Stimulated activated CD4-positive, alpha-beta T cell treated with anti-CD3 and anti-CD28 coated beads, TNF-alpha, amount 100 ng/mL, for 4 hours (primary cell): ENCODE results near the gene PHLPP1.
"Not testable (repeated sequence)": the region's sequence is repeated elsewhere in the genome, so short reads cannot be mapped to it uniquely, and the experiment has no call there.

Experiments used
- DNase-seq, 3 experiments: peaks; one replicate each; pipeline ENCODE4 v3.0.0-alpha.2; 2020; ENCODE audit warnings: low read depth in 3 of 3

Gene PHLPP1

DNA sequence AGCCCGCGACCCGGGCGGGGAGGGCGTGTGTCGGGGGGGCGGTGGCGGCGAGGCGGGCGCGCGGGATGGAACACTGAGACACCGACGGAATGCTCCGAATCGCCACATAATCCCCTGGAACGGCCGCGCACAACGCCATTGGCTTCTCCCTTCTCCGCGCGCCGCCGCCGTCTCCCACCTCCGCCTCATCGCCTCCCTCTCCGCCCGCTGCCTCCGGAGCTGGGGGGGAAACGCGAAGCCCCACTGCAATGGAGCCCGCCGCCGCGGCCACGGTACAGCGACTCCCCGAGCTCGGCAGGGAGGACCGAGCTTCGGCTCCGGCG, at the start of gene PHLPP1:
PHLPP1 (plus strand) TSS at position 106 of the 323 bp plus-strand sequence; CDS start at position 249, 143 bp downstream.
- no peak for DNase-seq

DNA sequence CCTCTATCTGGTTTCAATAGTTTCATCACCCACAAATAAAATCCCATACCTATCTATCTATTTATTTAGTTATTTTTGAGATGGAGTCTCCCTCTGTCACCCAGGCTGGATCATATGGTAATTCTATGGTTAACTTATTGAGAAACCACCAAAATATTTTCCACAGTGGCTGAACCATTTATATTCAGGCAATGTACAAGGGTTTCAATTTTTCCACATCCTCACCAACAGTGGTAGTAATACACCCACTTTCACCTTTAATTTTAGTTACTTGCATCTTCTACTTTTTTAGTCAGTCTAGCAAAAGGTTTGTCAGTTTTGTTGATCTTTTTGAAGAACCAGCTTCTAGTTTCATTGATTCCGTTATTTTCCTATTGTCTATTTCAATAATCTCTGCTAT, 46.1 kb upstream of the PHLPP1 start:
- DNase-seq = no peak

DNA sequence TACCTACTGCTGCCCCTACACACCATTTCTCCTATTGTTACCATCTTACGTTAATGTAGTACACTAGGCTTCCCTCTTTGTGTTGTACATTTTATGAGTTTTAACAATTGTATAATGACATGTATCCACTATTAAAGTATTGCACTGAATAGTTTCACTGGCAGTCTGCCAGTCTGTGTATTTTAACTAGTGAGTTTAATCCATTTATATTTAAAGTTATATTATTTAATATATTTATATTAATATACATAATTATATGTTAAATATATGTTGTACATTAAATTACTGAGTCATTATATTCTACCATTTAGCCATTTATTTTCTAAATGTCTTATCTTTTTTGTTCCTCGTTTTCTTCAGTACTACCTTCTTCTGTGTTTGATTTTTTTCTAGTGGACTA, 44.8 kb upstream of the PHLPP1 start:
- no peak for DNase-seq

DNA sequence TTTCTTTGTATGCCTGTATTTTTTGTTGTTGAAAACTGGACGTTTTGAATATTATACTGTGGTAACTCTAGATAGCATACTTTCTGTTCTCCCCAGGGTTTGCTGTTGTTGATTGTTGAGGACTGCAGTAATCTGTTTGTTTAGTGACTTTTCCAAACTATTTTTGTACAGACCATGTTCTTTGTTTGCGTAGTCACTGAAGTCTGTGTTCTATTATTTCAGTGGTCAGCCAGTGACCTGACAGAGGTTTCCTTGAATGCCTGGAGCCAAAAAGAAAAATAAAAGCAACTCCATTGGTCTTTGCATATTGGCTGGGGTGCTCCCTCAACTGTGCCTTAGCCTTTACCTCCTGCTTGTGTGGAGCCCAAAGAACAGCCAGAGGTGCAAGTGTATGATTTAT, 42.7 kb upstream of the PHLPP1 start:
- DNase-seq = no peak

DNA sequence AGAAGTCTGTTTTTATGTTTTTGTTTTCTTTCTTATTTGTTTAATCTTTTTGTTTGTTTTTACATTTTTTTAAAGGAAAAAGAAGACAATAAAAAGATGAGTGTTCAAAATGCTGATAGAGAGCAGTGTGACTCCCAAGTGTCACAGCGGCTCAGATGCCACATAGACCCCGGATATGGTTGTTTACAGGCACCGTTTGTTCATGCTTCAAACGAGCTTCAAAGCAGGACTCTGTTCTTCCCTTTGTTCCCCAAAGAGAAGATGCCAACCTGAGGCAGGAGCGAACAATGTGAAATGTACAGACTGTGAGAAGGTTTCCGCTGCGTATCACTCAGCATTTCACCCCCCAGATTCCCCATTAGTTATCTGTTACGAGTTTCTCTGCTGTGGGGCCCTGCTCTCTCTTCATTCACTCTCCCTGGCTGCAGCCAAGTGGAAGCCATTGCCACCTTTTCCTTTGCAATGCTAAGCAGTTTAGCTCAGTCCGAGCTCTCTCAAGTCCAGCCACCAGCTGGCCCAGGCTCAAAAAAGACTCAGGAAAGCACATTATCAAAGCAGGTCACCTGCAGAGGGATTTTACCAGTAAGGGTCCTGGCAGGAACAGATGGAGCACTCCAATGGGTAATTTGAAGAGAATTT, 36.4 kb upstream of the PHLPP1 start:
- no peak for DNase-seq

DNA sequence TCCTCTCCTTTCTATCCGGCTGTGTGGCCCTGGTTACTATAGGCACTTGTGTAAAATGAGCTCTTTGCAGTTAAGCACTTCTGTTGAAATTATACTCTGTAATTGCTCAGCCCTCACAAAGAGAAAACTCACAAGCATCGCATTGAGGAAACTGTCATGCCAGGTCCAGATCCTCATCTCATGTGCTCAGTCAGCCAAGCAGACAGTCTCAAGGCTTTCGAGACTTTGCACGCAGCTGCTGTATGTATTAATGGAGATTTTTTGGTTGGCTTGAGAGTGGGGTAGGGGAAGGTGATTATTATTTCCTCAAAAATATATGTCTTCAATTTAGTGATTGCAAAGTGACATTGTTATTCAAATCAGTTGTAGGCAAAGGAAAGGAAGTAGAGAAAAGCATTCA, 33.0 kb upstream of the PHLPP1 start:
- no peak for DNase-seq

DNA sequence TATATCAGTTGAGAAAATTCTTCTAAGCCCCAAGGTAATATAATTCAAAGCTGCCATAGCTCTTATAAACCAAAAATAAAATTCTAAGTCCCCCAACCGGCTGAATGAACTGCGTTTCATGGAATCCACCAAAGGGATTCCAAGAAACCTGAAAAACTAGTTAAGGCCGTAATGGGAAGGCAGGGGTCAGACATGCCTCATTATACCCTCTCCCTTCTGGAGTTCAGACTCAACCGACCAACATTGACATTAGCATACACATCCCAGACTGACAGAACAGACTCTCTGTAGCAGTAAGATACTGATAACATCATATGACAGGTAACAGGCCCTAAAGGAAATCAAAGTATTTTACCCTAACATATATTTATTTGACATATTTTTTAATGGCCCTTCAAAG, 31.4 kb upstream of the PHLPP1 start:
- no peak for DNase-seq

DNA sequence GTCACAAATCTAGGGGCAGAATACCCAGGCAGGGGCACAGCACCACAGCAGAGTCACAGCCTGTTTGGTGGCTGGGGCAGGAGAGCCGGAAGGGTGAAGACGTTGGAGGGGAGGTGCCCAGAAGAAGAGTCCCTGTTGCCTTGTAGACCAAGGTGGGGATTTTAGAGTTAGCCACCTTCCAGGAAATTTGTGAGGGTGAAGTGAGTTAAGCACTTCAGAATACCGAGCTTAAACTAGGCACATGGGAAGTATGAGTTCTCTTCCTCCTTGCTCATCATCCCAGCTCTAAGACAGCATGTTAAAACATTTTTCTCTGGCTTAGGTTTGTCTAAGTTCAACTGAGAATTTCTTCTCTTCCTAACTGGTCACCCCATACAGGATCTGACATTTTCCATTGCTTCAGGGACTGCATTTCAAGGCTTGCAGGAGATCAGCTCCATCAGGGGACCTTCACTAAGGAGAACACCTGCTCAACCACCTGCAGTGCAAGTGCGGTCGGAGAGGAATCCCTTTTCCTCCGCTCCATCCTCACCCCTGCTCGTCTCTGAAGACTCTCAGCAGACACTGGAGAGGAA, 26.5 kb upstream of the PHLPP1 start:
- DNase-seq = no peak

DNA sequence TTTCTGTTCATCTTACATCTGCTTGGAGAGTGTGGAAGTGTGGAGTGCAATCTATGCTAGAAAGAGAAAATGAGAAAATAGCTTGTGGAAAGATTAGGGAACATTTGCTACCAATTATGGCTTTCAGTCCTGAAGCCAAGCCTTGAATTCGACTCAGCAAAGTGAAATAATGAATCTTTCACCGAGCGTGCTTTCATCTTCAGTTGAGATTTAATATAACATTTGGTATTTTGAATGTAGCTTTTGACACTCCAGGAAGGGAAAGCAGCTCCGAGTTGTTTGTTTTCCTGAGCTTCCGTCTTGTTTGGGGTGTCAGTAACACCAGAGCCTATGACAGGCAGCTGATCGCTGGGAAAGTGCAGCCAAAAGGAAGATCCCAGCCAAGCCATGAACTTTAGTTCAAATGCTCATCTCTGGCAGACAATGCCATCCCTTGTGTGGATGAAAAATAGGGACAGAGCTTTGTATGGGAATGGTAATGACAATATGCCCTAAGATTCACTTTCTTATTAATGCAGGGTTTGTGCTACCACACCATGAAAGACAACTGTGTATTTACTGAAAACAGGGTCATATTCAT, 25.0 kb upstream of the PHLPP1 start:
- no peak for DNase-seq

DNA sequence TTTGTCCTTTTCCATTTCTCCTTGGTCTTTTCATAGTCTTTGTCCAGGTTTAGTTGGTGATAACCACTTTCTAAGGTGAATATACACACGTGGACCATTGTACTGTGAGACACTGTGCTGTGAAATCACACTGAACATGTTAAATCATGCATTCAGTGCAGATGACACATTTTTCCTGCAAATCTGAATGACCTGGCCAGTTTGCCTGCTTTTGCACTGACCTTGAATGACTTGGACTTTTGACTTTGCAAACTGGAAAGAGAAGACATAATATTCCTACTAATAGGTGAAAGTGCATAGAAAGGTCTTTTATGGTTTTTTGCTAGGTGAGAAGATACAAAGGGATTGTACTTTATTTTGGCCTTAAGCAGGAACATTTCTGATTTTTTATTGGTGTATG, 21.7 kb upstream of the PHLPP1 start:
- no peak for DNase-seq

DNA sequence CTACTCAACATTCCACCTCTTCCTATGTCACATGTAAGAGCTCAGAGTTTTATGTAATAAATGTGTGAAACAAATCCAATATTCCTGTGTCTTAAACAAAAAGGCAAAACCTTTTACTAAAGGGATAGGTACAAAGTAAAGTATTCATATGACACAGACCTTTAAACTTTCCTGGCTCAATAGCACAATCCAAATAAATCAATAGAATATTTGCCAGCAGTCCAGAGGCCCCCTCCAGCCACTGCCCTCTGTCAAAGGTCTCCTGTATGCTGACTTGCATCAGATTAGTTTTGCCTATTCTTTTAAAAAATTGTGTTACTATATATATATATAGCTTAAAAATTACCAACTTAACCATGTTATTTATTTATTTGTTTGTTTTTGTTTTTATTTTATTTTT, 17.7 kb upstream of the PHLPP1 start:
- no peak for DNase-seq

DNA sequence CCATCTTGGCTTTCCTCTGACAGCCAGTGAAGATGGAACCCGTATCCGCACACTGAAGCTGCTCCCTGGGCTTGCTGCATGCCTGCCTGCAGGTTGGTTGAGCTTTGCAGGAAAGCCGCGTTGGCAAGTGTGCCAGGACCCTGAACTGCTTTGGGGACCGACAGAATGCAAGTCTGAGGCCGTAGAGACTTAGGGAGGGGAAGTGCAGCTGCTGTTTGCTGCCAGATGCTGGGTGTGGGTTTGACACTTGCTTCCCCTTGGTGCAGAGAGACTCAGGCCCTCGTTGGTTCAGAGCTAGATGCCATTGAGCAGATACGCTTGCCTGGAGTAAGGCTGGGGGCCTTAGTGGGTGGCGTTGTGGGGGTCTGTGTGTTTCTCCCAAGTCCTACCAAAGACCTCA, 13.1 kb upstream of the PHLPP1 start:
- no peak for DNase-seq

DNA sequence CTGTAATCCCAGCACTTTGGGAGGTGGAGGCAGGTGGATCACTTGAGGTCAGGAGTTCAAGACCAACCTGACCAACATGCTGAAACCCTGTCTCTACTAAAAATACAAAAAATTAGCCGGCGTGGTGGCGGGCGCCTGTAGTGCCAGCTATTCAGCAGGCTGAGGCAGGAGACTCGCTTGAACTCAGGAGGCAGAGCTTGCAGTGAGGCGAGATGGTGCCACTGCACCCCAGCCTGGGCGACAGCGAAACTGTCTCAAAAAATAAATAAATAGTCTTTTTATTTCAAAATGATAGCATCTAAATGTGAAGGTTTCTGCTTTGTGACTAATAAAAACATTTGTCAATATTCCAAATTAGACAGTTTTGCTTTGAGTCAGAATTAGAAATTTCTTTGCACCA, 8.5 kb upstream of the PHLPP1 start:
- not testable (repeated sequence) for DNase-seq

DNA sequence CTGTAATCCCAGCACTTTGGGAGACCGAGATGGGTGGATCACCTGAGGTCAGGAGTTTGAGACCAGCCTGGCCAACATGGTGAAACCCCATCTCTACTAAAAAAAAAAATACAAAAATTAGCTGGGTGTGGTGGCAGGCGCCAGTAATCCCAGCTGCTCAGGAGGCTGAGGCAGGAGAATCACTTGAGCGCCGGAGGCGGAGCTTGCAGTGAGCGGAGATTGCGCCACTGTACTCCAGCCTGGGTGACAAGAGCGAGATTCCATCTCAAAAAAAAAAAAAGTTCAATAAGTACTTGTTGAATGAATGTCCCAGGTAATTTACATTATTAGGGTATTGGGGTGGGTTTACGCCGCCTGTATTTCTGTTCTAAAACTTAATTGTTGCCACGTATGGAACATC, 5.4 kb upstream of the PHLPP1 start:
- DNase-seq = not testable (repeated sequence)

DNA sequence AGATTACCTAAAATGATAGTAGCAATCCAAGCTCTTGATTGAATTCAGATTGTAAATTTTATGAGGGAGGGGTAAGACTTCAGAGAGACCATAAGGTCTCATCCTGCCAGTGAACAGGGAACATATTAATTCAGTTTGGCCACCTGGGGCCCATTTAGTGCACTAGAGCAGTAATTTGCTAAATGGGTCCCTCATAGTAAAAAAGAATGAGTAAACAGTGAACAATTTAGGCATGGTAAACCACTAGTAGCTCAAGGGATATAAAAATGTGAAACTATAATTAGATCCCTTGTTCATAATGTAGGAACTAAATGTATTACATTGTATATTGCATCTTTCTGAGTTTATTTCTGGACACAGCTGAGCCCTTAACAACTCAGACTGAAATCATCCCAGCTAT, 4.9 kb upstream of the PHLPP1 start:
- DNase-seq = no peak

DNA sequence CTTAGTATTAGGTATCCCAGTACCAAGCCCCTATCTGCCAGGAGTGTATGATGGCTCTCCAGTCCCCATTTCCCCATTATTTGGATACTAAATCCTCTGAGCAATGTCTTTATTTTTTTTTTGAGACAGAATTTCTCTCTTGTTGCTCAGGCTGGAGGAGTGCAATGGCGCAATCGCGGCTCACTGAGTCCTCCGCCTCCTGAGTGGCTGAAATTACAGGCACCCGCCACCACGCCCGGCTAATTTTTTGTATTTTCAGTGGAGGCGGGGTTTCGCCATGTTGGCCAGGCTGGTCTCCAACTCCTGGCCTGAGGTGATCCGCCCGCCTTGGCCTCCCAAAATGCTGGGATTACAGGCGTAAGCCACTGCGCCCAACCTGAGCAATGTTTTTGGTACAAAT, 3.6 kb upstream of the PHLPP1 start:
- DNase-seq = no peak

DNA sequence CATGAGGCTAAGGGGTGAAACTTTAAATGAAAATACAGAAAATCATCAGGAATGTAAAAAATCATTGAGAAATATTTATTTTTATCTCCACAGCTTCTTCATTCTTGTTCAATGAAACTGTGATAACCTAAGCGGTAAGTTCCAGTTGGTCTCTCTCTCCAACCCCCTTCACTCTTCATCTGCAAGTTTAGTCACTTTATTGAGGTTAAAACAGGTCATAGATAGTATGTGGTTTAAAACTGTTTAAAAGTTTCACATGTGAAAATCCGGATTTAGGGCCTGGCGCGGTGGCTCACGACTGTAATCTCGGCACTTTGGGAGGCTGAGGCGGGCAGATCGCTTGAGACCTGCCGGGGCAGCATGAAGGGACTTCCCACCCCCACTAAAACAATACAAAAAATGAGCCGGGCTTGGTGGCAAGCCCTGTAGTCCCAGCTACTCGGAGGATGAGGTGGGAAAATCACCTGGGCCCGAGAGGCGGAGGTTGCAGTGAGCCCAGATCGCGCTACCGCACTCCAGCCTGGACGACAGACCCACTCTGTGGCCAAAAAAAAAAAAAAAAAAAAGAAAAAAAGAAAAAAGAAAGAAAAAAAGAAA, 1.6 kb upstream of the PHLPP1 start:
- DNase-seq = no peak

DNA sequence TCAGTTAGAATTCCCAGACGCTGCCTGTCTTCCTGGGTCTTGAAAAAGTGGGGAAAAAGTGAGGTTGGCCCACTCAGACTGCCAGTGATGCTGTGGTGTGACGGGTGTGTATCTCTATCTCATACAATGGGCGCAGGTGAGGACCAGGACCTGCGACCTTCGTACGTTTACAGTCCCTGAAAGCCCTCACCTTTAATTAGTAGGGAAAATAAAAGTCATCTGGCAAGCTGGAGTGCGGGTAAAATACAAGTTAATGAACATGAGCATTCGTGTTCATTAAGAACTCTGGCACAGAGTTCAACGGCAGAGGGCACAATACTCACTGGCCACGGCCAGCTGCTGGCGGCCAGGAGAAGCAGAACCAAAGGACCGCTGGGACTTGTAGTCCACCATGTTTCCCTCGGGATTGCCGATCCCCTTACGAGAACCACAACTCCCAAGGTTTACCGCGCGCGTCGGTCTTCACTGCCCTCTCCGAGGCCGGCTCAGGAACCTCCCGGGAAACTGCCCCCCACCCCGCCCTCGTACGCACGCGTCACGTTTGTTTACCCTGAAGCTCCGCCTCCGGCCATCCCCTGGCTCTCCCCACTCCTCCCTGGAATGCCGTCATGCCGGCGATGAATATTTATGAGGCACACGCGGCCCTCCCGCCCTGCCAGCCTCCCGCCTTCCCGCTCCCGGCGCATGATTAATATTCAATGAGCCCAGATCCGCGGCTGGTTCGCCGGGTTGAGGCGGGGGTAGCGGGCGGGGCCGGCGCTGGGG, 488 bp upstream of the PHLPP1 start:
- peak; percentile 81 to 84 (median 82) for DNase-seq

DNA sequence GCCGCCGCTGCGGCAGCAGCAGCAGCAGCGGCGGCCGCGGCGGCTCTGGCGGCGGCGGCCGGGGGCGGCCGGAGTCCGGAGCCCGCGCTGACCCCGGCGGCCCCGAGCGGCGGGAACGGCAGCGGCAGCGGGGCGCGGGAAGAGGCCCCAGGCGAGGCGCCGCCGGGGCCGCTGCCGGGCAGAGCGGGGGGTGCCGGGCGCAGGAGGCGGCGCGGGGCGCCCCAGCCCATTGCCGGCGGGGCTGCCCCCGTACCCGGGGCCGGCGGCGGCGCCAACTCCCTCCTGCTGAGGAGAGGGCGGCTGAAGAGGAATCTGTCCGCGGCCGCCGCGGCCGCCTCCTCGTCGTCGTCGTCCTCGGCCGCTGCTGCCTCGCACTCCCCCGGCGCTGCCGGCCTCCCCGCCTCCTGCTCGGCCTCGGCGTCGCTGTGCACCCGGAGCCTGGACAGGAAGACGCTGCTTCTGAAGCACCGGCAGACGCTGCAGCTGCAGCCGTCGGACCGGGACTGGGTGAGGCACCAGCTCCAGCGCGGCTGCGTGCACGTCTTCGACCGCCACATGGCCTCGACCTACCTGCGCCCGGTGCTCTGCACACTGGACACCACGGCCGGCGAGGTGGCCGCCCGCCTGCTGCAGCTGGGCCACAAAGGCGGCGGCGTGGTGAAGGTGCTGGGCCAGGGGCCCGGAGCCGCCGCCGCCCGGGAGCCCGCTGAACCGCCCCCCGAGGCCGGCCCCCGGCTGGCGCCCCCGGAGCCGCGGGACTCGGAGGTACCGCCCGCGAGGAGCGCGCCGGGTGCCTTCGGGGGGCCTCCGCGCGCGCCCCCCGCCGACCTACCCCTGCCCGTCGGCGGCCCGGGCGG, 646 bp downstream of the PHLPP1 start:
- peak; percentile 9 to 36 (median 13) for DNase-seq

DNA sequence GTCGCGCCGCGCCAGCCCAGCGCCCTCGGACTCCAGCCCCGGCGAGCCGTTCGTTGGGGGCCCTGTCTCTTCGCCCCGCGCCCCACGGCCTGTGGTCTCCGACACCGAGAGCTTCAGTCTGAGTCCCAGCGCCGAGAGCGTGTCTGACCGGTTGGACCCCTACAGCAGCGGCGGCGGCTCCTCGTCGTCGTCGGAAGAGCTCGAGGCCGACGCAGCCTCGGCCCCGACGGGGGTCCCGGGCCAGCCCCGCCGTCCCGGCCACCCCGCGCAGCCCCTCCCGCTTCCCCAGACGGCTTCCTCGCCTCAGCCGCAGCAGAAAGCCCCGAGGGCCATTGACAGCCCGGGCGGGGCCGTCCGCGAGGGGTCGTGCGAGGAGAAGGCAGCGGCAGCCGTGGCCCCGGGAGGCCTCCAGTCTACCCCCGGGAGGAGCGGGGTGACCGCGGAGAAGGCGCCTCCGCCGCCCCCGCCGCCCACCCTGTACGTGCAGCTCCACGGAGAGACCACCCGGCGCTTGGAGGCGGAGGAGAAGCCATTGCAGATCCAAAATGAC, 1.4 kb downstream of the PHLPP1 start:
- peak in 2 of 3 experiments; percentile 22 to 23 for DNase-seq
